Right hindlimb (tissue), 1 donor: Measurements from ENCODE around the gene COL4A2.

Source experiments
- DNase-seq: peaks from one replicate; pipeline ENCODE4 v3.0.0-alpha.2; 2018

Gene COL4A2

DNA sequence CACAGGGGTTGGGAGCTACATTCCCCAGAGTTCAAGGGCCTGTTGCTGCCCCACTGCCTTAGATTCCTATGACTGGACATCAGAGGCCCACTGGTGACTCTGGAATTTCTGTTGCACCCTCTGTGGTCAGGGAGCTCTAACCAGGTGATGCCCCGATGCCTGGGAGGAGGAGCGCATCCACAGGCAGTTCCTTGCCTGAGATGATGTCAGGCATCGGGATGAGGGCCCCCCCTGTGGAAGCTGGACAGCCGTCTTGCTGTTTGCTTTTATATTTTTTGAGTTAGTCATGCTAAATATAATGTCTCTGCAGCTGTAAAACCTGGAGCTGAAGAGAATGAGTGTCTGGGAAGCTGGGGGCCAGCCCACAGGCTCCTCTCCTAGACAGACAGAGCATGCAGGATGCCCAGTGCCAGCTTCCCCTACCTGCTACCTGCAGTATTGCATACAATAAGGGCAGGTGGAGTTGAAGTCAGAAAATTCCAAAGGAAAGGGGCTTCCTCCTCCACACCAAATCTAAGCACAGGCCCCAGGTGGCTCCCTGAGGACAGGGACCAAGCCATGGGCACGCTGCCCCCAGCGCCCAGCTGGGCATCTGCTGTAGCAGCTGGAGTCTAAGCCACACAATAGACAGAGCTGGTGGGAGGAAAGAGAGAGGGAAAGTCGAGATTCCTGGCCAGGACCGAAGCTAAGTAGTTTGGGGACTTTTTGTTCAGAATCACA lies 16.2 kb downstream of the COL4A2 start:
- peak; percentile 69 for DNase-seq

DNA sequence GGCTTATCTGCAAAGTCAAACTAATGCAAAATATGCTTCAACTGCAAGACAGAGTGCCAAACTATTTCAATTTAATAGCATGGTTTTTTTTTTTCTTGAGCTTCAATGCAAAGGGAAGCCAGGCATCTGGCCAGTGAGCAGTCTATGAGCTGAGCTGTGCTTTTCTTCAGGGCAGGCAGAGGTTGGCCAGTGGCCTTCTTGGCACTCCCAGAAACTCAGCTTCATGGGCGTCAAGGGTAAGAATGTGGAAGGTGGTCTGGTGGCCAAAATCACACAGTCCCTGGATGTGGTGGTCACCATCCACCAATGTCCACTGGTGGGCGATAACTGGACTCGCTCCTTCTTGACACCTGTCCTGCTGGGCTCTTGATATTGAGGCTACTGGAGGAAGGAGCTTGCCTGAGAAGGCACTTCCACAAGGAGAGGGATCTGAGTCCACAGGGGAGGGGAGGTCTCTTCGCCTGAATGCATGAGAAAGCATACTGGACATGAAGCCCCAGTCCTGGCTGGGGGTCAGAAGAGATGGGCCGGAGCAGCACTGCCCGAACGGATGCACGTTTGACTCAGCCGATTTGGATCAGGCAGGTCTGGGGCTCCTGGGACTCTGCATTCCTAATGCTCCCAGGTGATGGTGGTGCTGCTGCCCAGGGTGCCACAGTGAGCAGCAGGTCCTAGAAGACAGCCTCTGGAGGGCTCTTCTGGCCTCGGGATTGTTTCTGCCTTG lies 17.1 kb downstream of the COL4A2 start:
- DNase-seq: no peak

DNA sequence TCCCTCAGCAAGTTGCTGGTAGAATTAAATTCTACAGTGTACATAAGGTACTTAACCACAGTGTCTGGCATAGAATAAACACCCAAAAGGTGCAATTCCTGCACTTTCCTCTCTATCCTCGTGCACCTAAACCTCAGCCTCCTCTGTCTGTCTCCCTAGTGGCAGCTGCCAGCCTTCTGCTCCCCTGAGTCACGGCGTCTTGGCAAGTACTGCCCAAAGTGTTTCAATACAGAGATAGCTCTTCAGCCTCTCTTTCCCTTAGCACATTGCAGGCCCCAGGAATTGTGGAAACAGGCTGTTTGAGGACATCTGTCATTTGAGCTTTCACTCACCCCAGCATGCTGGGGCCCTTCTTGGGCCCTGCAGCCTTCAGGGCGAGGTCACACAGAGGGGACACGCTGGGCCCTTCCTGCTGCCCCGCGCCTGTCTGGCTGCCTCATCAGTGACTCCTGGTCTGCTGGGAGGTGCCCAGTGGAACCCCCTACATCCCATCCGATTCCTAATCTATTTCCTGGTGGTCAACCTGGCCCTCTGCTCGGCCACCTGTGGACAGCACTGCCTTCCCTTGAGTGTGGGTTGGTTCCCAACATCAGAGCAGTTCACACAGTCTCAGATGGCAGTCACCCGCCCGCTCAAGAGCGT lies 19.3 kb downstream of the COL4A2 start:
- DNase-seq: no peak

DNA sequence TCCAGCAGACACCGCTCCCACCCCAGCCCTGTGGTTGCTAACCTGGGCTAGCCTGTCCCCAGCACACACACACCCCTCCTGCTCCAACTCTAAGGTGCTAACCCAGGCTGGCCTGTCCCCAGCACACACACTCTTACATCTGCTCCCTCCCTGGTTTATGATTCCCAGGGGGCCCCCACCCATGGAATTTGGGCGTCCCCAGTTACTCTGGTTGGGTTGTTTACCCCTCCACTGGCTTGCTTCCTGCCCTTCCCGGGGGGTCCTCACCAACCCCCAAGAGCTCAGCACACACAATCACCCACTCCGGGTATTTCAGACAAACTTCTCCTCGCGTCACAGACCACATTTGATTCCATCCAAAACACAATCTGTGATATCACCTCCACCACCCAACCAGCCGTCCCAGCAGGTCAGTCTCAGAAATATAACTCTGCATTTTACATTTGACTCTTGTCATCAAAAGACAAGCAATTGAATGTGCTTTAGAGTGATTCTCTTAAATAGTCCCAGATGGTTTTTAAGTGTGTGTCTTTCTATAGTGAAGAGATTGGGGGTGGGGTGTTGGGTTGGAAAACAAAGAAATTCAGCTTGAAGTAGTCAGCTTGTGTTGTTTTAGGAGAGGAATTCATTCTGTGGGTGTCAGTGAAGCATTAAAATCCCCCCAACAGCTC lies 20.1 kb downstream of the COL4A2 start:
- DNase-seq: no peak

DNA sequence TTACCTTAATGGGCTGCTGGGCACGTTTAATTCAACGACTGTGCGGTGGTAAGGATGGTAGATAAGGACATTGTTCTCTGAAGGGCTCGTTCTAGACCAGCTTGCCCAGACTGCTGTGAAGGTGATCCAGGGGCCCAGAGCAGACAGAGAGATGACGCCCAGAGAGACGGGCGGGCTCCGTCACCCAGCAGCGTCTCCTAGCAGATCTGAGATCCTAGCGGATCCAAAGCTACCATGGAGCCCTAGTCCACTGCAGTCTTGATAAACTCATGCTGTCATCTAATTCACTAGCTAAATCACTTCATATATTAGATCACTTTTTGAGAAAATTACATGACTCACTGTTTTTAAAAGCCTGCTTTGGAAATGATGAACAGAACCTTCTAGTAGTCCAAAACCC lies 21.5 kb downstream of the COL4A2 start:
- no peak for DNase-seq

DNA sequence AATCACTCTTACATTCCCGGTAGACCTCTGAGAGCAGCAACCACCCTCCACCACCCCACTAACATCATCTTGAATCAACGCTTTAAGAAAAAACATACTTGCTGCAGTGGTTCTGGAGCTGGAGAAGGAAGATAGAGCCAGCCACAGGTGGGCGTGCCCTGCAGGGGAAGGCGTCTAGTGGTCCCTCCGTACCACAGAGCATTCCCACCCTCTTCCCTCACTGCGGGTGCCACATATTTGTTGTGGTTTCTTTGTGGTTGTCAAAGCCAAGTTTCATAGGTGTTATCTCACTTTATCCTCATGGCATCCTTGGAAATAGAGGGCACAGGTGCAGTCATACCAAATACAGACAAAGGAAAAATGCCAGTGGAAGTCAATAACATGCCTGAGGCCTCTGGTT lies 22.2 kb downstream of the COL4A2 start:
- DNase-seq: no peak

DNA sequence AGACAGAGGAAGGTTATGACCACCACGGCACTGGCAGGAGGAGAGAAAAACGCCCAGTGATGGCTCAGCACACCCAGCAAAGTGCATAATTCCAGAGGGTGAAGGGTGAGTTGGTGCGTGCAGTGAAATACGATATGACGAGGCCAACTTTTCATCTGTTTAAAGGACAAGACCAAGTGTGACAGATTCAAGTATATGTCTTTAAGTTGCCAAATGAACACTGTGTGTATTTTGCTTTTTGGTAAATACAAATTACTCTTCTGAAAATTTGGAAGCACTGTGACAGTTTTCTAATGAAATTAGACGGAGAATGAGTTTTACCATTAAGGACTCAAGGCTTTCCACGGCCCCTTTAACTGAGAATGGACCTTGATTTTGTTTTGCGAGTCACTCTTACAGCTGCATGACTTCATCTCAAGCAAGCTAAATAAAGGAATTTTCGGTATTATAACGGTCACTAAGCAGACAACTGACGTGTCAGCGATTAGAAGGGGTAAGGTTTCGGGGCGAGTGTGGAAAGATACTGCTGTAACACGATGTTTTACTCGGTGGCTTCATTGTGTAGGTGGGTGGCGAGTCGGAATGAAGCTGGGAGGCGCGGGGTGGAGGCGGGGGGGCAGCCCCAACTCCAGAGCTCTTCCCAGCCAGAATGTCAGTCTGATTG lies 22.8 kb downstream of the COL4A2 start:
- DNase-seq: no peak

DNA sequence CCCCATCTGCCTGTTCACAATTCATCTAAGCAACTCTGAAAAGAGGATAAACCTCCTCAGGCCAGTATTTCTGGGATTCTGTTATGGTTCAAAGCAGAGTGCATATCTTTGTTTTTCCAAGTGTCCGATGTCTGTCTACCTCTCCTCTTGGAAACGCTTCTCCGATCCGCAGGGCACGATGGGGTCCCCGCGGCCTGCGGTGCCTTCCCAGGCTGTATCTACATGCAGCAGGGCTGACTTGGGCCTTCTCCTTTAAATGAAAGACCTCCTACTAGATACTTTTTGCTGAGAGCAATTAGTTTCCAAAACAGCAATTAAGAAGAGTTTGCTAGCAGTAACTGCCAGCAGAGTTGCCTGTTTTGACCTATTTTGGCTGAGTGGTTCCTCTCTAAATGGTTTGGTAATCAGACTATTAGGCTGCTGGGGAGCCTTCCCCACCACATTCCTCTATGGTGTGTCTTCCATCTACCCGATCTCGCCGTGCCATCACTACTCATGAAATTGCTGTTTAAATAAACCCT lies 23.5 kb downstream of the COL4A2 start:
- DNase-seq: no peak

DNA sequence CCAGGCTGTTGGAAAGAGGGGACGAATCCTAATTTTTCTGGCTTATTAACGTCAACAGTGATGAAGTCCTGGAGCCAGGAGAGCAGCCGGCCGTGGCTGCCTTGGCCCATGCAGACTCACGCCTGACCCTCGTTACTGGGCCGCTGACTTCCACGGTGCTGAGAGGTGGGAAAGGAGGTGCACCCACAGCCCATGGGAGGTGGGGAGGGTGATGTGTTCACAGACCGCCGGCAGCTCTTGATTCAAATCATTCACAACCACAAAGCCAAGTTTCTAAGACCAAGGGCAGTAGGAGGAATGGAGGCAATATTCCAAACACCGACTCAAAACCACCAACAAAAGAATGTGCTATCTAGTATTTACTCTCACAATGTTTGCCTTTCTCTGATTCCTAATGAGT lies 24.3 kb downstream of the COL4A2 start:
- no peak for DNase-seq

DNA sequence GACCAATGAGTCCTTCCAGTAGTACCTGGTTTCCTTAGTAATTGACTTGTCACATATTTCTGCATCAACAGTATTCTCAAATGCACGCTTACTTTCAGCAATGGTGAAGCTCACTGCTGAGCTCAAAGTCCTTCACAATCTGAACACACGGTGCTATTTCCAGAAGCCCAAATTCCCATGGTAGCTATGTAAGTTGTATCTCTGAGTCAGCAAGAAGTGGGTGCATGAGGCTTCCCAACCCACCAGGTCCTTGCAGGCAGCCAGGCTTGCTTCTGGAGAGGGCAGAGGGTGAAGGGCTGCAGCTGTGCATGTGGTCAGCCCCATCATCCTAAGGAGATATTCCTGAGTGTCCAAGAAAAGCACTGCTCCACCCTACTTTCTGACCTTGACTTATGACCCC lies 25.7 kb downstream of the COL4A2 start:
- DNase-seq: no peak

DNA sequence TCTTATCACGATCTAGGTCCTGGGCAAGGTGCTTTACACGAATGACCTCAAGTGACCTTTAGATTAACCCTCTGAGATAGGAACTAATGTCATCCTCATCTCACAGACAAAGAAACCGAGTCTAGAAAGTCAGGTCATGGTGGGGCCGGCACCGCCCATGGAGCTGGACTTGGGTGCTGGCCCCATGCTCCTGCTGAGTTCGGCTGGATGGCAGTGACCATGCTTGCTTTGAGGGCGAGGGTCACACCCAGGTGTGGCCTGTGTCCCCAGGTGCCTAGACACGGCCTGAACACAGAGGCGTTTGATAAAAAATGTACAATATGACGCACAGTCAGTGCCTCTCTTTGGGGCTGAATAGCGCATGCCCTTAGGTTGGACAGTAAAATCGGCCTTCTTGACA lies 26.8 kb downstream of the COL4A2 start:
- no peak for DNase-seq

DNA sequence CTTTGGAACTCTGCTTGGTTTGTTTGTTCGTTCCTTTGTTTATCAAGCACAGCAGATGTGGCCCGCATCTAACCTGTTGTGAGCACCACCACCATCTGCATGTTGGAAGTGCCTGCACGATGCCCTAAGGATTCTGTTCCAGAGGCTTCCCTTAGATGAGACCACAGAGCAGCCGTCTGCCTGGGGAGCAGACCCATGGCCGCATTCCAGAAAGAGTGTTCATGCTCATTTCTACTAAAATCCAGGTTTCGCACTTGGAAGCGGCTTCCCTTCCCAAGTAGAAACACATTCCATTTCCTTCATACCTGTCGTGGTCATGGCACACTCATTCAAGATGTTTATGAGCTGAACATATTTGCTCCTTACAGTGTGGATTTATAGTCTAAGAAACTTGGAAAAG lies 27.2 kb downstream of the COL4A2 start:
- DNase-seq: no peak

DNA sequence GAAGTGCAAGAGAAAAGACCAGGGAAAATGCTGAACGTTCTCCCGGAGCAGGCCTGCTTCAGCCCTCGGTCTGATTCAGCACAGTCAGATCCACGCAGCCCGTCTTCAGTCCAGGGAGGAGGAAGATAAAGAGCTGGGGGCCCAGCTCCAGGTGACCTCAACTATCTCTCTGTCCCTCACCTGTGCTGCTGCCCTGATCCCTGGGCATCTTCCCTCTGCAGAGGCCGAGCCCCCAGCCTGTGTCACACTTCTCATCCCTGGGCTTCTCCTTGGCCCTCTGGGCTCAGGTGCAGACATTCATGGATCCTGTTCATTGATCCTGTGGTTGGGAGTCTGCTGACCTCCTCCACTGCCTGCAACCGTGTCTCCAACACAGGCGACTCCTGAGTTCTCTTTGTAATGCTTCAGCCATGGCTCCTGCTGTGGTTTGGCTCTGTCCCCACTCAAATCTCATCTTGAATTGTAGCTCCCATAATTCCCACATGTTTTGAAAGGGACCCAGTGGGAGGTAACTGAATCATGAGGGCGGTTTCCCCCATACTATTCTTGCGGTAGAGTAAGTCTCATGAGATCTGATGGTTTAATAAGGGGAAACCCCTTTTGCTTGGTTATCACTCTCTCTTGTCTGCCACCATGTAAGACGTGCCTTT lies 27.9 kb downstream of the COL4A2 start:
- DNase-seq: no peak

DNA sequence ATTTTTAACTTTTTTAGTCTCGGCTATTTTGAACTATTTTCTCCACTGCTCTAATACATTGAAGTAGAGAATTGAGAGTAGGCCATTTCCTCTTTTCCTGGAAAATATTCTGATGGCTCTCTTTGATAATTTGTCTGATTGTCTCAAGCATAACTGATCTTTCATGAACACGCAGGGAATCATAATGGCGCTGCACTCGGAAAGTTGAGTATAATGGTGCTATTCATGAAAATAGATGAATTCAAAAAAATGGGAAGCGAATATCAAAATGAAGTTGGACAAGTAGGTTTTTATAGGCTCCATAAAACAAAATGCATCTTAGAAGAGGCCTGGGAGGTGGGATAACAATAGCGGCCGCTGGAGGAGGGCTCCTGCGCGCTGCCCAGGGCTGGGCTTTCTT lies 29.0 kb downstream of the COL4A2 start:
- no peak for DNase-seq

DNA sequence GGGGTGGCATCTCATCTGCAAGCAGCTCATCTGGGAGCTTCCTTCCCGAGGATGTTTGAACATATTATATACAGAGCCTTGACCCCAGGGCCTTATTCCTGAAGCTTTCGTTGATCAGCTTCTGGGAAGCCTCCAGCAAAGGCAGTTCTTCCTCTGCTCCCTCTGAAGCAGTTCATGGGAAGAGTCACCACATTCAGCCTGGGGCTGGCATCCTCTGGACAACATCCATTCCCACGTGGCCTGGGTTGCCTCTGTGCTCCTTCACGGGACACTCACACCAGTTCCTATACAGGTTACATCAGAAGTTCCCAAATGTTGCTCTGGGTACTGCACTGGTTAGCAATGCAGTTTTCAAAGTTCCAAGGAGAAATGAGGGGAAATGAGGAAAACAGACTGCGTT lies 29.6 kb downstream of the COL4A2 start:
- DNase-seq: no peak

DNA sequence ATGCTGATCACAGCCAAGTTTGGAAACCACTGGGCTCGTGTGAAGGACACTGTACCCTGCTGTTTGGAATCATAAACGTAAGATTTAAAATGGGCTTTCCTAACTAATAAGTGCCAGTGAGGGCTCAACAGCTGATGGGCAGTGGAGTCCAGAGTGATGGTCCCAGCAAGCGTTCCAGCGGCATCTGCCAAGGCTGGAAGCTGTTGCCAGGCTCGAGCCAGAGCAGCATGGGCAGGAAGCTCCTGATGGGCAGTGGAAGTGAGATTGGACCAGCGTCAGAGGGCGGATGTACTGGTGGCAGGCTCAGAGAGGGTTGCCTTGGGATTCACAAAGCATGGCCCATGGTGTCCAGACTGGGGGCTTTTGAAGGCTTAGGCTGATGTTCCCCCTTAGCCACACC lies 30.2 kb downstream of the COL4A2 start:
- DNase-seq: no peak

DNA sequence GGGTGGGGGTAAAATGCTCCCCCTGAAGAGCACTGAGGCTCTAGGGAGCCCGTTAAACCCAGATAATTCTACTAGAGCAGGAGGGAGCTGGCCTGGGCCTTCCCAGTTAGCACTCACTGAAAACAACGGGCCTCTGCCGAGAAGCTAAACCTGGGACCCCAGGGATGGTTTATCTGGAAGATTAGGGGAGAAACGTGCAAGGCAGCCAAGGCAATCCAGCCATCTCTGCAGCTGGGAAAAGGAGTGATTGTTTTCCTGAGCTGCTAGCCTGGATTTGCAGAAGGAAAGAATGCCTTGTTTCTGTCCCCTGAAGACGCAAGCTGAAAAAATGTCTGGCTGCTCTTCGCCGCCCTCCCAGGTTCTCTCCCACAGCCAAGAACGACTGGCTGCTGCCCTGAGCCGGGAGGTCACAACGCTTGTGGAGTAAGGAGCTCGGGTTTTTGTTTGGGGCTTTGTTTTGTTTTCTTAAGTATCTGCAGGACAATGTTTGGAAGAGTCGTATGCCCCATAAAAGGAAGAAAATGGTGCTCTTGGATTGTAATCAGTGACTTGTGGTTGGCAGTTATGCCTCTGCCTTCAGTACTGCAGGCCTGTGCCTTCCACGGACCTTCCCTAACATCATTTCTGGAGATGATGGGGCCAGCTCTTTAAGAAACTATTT lies 31.5 kb downstream of the COL4A2 start:
- DNase-seq: peak; percentile 88

DNA sequence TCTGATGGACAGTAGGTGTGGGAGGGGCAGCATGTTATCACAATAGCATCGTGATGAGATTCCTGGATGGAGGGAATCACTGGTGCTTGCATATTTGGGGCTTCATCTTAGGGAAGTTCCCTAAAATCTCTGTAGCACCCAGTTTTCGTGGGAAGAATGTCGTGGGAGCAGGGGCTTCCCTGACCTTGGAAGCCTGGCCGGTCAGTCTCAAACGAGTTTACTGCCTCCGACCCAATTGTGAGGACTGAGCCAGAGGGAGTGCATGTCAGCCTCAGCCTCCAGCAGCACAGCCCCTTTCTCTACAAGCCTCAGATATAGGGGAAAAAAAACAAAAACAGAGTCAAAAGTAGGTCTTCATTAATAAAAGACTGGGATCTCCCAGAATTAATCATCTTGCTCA lies 32.2 kb downstream of the COL4A2 start:
- no peak for DNase-seq

DNA sequence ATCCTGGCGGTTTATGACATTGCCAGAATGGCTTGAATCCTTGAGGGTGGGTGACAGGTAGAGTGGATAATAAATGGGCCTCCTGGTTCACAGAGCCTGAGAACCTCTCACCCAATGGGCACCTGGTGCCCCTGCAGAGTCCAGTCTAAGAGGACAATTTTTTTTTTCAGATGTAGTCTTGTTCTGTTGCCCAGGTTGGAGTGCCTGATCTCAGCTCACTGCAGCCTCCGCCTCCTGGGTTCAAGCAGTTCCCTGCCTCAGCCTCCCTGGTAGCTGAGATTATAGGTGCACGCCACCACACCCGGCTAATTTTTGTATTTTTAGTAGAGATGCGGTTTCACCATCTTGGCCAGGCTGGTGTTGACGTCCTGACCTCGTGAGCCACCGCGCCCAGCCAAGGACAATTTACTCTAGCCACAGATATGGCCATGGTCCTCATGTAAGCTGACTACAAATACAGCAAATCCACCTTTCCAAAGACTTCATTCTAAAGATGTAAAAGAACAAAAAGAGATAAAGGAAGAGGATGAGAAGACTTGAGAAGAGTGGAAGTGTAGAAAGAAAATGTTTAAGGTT lies 33.0 kb downstream of the COL4A2 start:
- DNase-seq: no peak

DNA sequence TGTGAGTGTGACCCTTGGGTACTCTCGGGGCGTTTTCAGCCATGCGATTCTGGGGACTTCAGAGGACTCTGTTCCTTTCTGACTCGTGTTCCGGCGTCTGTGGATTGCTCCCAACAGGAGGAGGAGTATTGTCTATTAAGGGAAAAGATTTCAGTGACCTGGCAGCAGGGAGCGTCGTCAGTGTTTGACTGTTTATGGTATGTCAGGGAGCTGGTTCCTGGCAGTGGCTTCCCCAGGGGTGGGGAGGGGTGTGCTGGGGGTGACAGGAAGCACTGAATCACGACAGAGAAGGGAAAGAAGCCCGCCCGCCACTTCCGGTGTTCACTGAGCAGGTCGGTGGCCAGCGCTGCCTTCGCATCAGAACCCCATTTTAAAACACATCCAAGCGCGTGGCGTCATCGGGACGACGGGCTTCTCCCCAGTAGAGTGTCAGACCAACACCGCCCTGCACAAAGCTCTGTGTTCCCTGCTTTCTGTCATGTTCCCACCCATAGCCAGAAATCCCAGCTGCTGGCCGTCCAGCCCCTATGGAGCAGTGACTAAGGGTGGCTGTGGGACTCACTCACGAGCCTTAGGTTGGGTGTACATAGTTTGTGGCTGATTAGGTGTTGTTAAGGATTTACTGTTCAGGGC lies 33.8 kb downstream of the COL4A2 start:
- DNase-seq: peak; percentile 73
